Measurements from ENCODE around the gene TMEM126B. TPM values are rescaled to one million over a fixed set of nuclear protein-coding genes. Genes with fewer than 3 reads are reported as not detected.

The TMEM126B gene
- total and polyA plus RNA-seq, 2 of the 13 experiments (the other 11 are each of a cell fraction or from before 2014, with no cell fraction given), result 33.6 to 54.8 TPM

DNA sequence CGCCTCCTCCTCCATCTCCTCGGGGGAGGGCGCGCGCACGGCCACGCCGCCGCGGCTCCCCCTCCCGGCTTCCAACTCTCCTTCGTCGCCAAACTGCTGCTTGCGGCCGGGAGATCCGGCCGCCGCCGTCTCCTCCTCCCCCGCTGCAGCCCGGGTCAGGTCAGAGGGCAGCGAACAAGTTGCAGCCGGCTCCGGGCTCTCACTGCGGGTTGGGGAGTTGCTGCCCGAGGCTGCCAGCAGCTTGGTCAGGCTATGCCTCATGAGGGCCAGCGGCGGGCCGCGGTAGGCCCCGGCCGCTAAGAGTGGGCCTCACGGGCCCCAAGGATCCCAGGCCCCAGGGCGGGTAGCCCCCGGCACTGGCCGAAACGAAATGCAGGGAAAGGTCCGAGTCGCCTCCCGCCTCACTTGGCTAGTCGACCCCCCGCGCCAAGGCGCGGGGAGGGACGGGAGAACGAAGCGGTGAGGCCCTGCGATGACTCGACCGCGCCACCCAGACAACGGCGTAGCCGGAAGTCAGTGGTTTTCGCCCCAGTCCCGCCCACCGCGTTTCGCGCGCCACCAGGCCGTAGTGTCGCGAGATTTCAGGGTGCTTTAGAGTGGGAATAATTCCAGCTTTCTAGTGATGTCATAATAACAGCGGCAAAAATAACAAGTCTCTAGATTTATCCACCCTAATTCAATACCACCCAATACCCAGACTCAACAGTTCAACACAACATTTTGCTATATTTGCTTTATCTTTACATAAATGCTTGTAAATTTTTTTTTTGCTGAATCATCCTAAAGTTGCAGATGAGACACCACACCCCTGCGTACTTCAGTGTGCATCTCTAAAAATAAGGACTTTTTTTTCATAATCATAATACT is 36.5 kb downstream of the TMEM126B start, which contains the start of gene CREBZF (continued):
- TF ChIP-seq, protein P1, sequence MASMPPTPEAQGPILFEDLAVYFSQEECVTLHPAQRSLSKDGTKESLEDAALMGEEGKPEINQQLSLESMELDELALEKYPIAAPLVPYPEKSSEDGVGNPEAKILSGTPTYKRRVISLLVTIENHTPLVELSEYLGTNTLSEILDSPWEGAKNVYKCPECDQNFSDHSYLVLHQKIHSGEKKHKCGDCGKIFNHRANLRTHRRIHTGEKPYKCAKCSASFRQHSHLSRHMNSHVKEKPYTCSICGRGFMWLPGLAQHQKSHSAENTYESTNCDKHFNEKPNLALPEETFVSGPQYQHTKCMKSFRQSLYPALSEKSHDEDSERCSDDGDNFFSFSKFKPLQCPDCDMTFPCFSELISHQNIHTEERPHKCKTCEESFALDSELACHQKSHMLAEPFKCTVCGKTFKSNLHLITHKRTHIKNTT (CRISPR knock-in tag; IDR thresholded peaks at IDR 0.05), result no peak
- TF ChIP-seq ZNF274 (CRISPR knock-in tag; IDR thresholded peaks at IDR 0.05) (peak; percentile 82; the same call in 1 of the 2 replicates), YEATS2 (CRISPR knock-in tag; IDR thresholded peaks at IDR 0.05; ENCODE audit: borderline replicate concordance) (peak; percentile 96), ZFP41 (CRISPR knock-in tag; IDR thresholded peaks at IDR 0.05; ENCODE audit: borderline replicate concordance) (no peak), ZNF607 (CRISPR knock-in tag; IDR thresholded peaks at IDR 0.05; ENCODE audit: borderline replicate concordance) (peak; percentile 63; the same call in 1 of the 2 replicates), KMT2A (CRISPR knock-in tag; IDR thresholded peaks at IDR 0.05) (peak; percentile 76; the same call in 1 of the 2 replicates), ZNF333 (CRISPR knock-in tag; IDR thresholded peaks at IDR 0.05; ENCODE audit: borderline replicate concordance) (peak; percentile 64; the same call in 1 of the 2 replicates), CHCHD3 (CRISPR knock-in tag; IDR thresholded peaks at IDR 0.05) (no peak), TEAD2 (CRISPR knock-in tag; IDR thresholded peaks at IDR 0.05) (peak; percentile 22; the same call in 1 of the 2 replicates), ZNF441 (CRISPR knock-in tag; IDR thresholded peaks at IDR 0.05; ENCODE audit: borderline replicate concordance) (peak; percentile 79; the same call in 1 of the 2 replicates), NFKBIZ (CRISPR knock-in tag; IDR thresholded peaks at IDR 0.05) (peak; percentile 56; the same call in 1 of the 2 replicates), ZSCAN22 (CRISPR knock-in tag; IDR thresholded peaks at IDR 0.05) (no peak), HNRNPH1 (optimal IDR thresholded peaks at IDR 0.05; ENCODE audit: low read depth, low read length) (no peak), ZNF746 (CRISPR knock-in tag; IDR thresholded peaks at IDR 0.05) (no peak), SATB2 (CRISPR knock-in tag; IDR thresholded peaks at IDR 0.05) (0 out of 2 replicates have a peak, but pooled peaks have one; percentile 28), ZNF263 (CRISPR knock-in tag; IDR thresholded peaks at IDR 0.05) (0 out of 2 replicates have a peak, but pooled peaks have one; percentile 39), MZF1 (CRISPR knock-in tag; IDR thresholded peaks at IDR 0.05; ENCODE audit: borderline replicate concordance) (no peak), ARNT2 (CRISPR knock-in tag; IDR thresholded peaks at IDR 0.05; ENCODE audit: low read depth) (peak; percentile 79), MAZ (IDR thresholded peaks at IDR 0.05; ENCODE audit: borderline replicate concordance, low read depth, low read length) (no peak), MAZ (CRISPR knock-in tag; IDR thresholded peaks at IDR 0.05; ENCODE audit: low read depth) (peak; percentile 37), HMGA1 (CRISPR knock-in tag; conservative IDR thresholded peaks at IDR 0.05) (no peak), CAMTA2 (CRISPR knock-in tag; IDR thresholded peaks at IDR 0.05; ENCODE audit: borderline replicate concordance) (0 out of 2 replicates have a peak, but pooled peaks have one; percentile 56), ZNF331 (CRISPR knock-in tag; IDR thresholded peaks at IDR 0.05) (no peak), TCF7L2 (IDR thresholded peaks at IDR 0.05; ENCODE audit: low read depth, low read length) (no peak), TAF1 (CRISPR knock-in tag; IDR thresholded peaks at IDR 0.05) (peak; percentile 84)
- TF ChIP-seq, protein P2, sequence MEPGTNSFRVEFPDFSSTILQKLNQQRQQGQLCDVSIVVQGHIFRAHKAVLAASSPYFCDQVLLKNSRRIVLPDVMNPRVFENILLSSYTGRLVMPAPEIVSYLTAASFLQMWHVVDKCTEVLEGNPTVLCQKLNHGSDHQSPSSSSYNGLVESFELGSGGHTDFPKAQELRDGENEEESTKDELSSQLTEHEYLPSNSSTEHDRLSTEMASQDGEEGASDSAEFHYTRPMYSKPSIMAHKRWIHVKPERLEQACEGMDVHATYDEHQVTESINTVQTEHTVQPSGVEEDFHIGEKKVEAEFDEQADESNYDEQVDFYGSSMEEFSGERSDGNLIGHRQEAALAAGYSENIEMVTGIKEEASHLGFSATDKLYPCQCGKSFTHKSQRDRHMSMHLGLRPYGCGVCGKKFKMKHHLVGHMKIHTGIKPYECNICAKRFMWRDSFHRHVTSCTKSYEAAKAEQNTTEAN (CRISPR knock-in tag; conservative IDR thresholded peaks at IDR 0.05), result no peak
